SK-N-SH treated with all-trans-retinoic acid at 6 μM for 48 hours (cell line): Measurements from ENCODE around the gene EVC.

Experiments used
- ESRRG ChIP-seq: fragments of 250-450 bp; sonication (Bioruptor Pico); IDR thresholded peaks from 2 replicates; pipeline ENCODE4 v1.6.1; 2021; ENCODE audit warnings: mild to moderate bottlenecking
- RARB ChIP-seq: fragments of 250-450 bp; sonication (Bioruptor Pico); IDR thresholded peaks from 2 replicates; pipeline ENCODE4 v1.8.0; 2021; ENCODE audit warnings: mild to moderate bottlenecking, moderate library complexity
- ZC3H10 ChIP-seq: fragments of 250-450 bp; sonication (Bioruptor Pico); IDR thresholded peaks from 2 replicates; pipeline ENCODE4 v1.5.1; 2021; ENCODE audit warnings: mild to moderate bottlenecking, moderate library complexity
- ZNF565 ChIP-seq: fragments of 450-650 bp; formaldehyde crosslinking; conservative IDR thresholded peaks from 2 replicates; pipeline ENCODE4 v1.5.0; 2020; ENCODE audit warnings: low read depth, mild to moderate bottlenecking, moderate library complexity
- TF ChIP-seq, protein P1 (sequence below): fragments of 250-450 bp; sonication (Bioruptor Pico); IDR thresholded peaks from 2 replicates; pipeline ENCODE4 v1.5.1; 2020; ENCODE audit warnings: low read depth, mild to moderate bottlenecking, moderate library complexity
- TF ChIP-seq, protein P2 (sequence below): fragments of 250-450 bp; sonication (Bioruptor Pico); IDR thresholded peaks from 2 replicates; pipeline ENCODE4 v1.8.0; 2020; ENCODE audit warnings: mild to moderate bottlenecking, moderate library complexity, borderline replicate concordance

DNA sequence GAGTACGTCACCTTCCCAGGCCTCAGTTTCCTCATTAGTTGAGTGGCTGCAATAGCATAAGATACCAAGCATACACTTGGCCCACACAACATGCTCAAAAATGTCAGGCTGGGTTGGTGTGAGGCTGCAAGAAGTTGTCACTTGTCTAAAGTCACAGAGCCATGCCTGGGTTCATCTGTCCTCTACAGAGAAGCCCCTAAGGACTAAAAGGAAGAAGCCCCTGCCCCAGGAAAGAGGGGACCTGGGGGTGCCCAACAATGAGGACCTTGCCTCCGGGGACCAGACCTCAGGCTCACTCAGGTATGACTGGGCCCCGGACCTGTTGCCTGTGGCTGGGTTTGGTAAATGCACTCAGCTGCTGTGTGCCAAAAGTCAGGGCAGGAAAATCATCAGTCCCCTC, 99.2 kb downstream of the EVC start:
- TF ChIP-seq, protein P1, sequence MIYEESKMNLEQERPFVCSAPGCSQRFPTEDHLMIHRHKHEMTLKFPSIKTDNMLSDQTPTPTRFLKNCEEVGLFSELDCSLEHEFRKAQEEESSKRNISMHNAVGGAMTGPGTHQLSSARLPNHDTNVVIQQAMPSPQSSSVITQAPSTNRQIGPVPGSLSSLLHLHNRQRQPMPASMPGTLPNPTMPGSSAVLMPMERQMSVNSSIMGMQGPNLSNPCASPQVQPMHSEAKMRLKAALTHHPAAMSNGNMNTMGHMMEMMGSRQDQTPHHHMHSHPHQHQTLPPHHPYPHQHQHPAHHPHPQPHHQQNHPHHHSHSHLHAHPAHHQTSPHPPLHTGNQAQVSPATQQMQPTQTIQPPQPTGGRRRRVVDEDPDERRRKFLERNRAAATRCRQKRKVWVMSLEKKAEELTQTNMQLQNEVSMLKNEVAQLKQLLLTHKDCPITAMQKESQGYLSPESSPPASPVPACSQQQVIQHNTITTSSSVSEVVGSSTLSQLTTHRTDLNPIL (CRISPR knock-in tag) = no peak
- no peak for TF ChIP-seq ZNF565 (CRISPR knock-in tag)
- TF ChIP-seq, protein P2, sequence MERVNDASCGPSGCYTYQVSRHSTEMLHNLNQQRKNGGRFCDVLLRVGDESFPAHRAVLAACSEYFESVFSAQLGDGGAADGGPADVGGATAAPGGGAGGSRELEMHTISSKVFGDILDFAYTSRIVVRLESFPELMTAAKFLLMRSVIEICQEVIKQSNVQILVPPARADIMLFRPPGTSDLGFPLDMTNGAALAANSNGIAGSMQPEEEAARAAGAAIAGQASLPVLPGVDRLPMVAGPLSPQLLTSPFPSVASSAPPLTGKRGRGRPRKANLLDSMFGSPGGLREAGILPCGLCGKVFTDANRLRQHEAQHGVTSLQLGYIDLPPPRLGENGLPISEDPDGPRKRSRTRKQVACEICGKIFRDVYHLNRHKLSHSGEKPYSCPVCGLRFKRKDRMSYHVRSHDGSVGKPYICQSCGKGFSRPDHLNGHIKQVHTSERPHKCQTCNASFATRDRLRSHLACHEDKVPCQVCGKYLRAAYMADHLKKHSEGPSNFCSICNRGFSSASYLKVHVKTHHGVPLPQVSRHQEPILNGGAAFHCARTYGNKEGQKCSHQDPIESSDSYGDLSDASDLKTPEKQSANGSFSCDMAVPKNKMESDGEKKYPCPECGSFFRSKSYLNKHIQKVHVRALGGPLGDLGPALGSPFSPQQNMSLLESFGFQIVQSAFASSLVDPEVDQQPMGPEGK = no peak
- no peak for TF ChIP-seq ZC3H10 (CRISPR knock-in tag)
- TF ChIP-seq ESRRG (CRISPR knock-in tag) = no peak
- no peak for TF ChIP-seq RARB (CRISPR knock-in tag)
